GM19240 (cell line): ENCODE data around the gene ROCK2.

Experiments
- DNase-seq: peaks from one replicate; pipeline ENCODE4 v3.0.0; 2011; ENCODE audit warnings: low spot score; ENCODE audit not compliant: insufficient read length

The ROCK2 gene

GRCh38 chr2:11312770-11313471 lies 31.5 kb downstream of the ROCK2 start:
- DNase-seq = no peak

- no peak for DNase-seq
Measured at GRCh38 chr2:11311543-11311942, 32.9 kb downstream of the ROCK2 start.

GRCh38 chr2:11310212-11310611 lies 34.2 kb downstream of the ROCK2 start:
- DNase-seq = no peak

GRCh38 chr2:11309706-11310105 lies 34.7 kb downstream of the ROCK2 start:
- no peak for DNase-seq

- DNase-seq = no peak
Measured at GRCh38 chr2:11307764-11308415, 36.5 kb downstream of the ROCK2 start.

GRCh38 chr2:11305958-11306357 lies 38.5 kb downstream of the ROCK2 start:
- no peak for DNase-seq

GRCh38 chr2:11305338-11305737 lies 39.1 kb downstream of the ROCK2 start:
- no peak for DNase-seq

GRCh38 chr2:11304476-11304875 lies 40.0 kb downstream of the ROCK2 start:
- DNase-seq = no peak

- DNase-seq = no peak
Measured at GRCh38 chr2:11303290-11304013, 41.0 kb downstream of the ROCK2 start.

- no peak for DNase-seq
Measured at GRCh38 chr2:11299439-11299838, 45.0 kb downstream of the ROCK2 start.

- DNase-seq = no peak
Measured at GRCh38 chr2:11298592-11298991, 45.8 kb downstream of the ROCK2 start.

GRCh38 chr2:11296401-11296800 lies 48.0 kb downstream of the ROCK2 start:
- no peak for DNase-seq

- DNase-seq = no peak
Measured at GRCh38 chr2:11292464-11293255, 51.8 kb downstream of the ROCK2 start.

- no peak for DNase-seq
Measured at GRCh38 chr2:11290713-11291112, 53.7 kb downstream of the ROCK2 start.

GRCh38 chr2:11290211-11290610 lies 54.2 kb downstream of the ROCK2 start:
- no peak for DNase-seq

- DNase-seq = no peak
Measured at GRCh38 chr2:11288431-11288830, 56.0 kb downstream of the ROCK2 start.

GRCh38 chr2:11286749-11287148 lies 57.7 kb downstream of the ROCK2 start:
- DNase-seq = no peak

GRCh38 chr2:11286323-11286722 lies 58.1 kb downstream of the ROCK2 start:
- DNase-seq = no peak

GRCh38 chr2:11285499-11285898 lies 58.9 kb downstream of the ROCK2 start:
- no peak for DNase-seq

GRCh38 chr2:11281186-11281585 lies 63.2 kb downstream of the ROCK2 start:
- DNase-seq = no peak

GRCh38 chr2:11280713-11281112 lies 63.7 kb downstream of the ROCK2 start:
- no peak for DNase-seq

GRCh38 chr2:11279398-11279797 lies 65.0 kb downstream of the ROCK2 start:
- DNase-seq = no peak
